GDM1 (cell line): ENCODE measurements around the gene LILRA6.

Experiments used
- DNase-seq: peaks from one replicate; lab custom pipeline; 2025; lab: John Stamatoyannopoulos, UW

The LILRA6 gene

DNA sequence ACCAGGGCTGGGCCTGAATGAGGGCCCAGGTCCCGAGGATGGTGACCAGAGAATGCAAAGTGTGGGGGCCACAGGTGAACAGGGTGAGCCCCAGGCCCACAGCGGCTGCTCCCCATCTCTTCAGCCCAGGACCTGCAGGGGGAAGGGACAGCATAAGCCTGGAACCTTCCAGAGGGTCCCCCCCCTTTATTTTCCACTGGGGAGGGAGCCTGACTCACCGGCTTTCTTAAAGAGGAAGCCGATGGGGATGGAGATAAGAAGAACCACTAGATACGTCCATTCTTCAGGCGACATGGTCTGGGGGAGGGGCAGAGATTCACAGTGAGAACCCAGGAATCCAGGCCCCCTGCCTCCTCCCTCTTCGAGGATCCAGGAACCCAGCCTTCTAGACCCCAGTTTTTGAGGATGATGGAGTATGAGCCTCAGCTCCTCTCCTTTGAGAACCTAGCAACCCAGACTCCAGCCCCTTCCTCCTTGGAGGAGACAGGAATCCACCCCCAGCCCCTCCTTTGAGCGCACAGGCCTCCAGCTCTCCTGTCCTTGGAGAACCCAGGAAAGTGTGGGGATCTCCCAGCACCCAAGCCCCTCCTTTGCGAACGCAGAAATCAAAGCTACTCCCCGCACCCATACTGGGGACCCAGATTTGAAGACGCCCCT, 54.2 kb downstream of the LILRA6 start:
- peak; percentile 72 for DNase-seq

- DNase-seq = no peak
These were observed 55.6 kb downstream of the LILRA6 start for GRCh38 chr19:54186934-54187381.
